Activated naive CD8-positive, alpha-beta T cell treated with anti-CD3 and anti-CD28 coated beads for 36 hours (primary cell): ENCODE measurements around the gene PFDN1. TPM values are rescaled to one million over a fixed set of nuclear protein-coding genes. Genes with fewer than 3 reads are reported as not detected.

ENCODE experiments used
- total RNA-seq, 2 experiments: library from RNA; stranded (reverse); gene quantifications; one replicate each; pipeline ENCODE4 v1.2.3, GENCODE V29; 2021

Gene PFDN1
- total RNA-seq, 2 experiments from 2014 or later = 64.0 to 68.5 TPM

Other genes with a start within 250 kb of the PFDN1 start
- 1 to 10 TPM; 9.7 to 9.9 TPM for gene PURA, start 189.0 kb downstream of the PFDN1 start, total RNA-seq
- gene IGIP, start 177.2 kb downstream of the PFDN1 start, total RNA-seq = 1 to 10 TPM; 1.2 to 1.3 TPM
- gene CYSTM1, start 127.9 kb downstream of the PFDN1 start, total RNA-seq = 10 to 100 TPM; 16.0 to 17.0 TPM
- 1 to 10 TPM; 5.7 TPM for gene HBEGF, start 43.5 kb upstream of the PFDN1 start, total RNA-seq
- not detected for gene SLC4A9, start 57.1 kb upstream of the PFDN1 start, total RNA-seq
- gene ANKHD1, start 98.7 kb upstream of the PFDN1 start, total RNA-seq = 10 to 100 TPM; 86.7 to 89.6 TPM
- gene EIF4EBP3, start 244.6 kb upstream of the PFDN1 start, total RNA-seq = 10 to 100 TPM; 13.9 to 15.5 TPM